NCI-H1694 (cell line): Measurements from ENCODE around the gene CETP.
A peak's percentile ranks its signal among the peaks of the same experiment; 100 is the strongest.
"Not testable (repeated sequence)": the region's sequence is repeated elsewhere in the genome, so short reads cannot be mapped to it uniquely, and the experiment has no call there.

Experiments used
- DNase-seq: peaks from one replicate; lab custom pipeline; 2025; lab: John Stamatoyannopoulos, UW

The CETP gene

DNA sequence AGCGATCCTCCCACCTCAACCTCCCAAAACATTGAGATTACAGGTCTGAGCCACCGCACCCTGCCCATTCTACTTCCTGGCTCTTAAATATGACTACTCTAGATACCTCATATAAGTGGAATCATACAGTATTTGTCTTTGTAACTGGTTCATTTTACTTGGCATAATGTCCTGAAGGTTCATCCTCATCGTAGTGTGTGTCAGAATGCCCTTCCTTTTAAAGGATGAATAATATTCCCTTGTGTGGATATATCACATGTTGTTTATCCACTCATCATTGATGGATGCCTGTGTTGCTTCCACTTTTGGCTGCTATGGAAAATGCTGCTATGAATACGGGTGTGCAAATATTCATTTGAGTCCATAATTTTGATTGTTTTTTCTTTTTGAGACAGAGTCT is 5.7 kb upstream of the CETP start:
- no peak for DNase-seq

DNA sequence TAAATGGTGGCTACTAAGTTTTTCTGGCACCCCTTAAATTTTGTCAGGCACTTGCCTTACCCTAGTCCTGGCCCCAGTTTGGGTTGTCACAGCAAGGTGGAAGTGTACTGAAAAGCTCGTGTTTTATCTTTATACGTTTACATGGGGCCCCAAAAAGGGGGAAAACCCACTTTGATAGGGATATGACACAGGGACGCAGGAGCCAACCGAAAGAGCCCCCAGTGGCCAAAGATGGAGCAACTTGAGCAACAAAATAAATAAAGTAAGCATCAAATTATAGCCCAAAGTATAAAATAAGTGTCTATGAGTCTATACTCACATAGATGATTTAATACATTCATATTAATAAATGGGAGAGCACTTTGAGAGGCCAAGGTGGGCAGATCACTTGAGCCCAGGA is 5.0 kb upstream of the CETP start:
- DNase-seq: no peak

DNA sequence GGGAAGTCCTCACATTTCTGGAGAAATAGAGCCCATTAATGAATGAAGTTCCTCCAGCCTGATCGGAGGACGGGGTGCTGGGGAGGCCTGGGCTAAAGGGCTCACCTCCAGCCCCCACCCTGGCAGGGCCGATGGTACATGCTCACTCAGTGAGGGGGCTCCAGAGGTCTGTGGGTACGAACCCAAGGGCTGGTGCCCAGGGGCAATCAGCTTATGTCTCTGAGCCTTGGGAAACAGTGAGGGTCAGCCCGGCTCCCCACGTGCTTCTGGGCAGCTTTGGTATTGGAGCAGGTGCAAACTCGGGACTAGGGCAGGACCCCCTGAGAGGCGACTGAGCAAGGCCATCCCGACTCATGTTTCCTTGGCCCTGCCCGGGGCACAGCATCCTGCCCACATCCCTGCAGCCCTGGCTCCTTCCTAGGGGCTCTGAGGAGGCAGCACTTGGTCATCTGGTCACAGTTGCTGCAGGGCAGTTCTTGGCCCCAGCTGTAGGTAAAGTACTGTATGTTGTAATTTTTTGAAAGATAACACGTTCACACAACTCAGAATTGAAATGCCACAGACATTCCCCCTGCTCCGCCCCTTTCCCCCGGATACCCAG is 969 bp upstream of the CETP start:
- no peak for DNase-seq

DNA sequence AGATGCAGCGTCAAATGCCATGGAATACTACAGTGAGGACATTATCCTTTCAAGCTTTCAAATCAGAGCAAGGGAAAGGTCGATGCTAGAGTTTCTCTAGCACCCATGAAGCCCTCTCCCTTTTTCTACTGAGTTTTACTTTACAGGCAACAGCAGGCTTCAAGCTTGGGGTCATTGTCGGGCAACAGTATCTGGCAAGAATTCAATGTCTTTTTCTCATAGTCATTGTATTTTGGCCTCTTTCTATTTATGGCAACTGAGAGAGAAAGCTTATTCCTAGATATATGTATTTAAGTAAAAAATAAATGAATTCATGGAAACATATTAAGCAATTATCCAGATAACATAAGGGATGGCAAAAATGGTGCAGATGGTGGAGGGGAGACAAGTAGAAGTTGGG is 364 bp upstream of the CETP start:
- DNase-seq: no peak

DNA sequence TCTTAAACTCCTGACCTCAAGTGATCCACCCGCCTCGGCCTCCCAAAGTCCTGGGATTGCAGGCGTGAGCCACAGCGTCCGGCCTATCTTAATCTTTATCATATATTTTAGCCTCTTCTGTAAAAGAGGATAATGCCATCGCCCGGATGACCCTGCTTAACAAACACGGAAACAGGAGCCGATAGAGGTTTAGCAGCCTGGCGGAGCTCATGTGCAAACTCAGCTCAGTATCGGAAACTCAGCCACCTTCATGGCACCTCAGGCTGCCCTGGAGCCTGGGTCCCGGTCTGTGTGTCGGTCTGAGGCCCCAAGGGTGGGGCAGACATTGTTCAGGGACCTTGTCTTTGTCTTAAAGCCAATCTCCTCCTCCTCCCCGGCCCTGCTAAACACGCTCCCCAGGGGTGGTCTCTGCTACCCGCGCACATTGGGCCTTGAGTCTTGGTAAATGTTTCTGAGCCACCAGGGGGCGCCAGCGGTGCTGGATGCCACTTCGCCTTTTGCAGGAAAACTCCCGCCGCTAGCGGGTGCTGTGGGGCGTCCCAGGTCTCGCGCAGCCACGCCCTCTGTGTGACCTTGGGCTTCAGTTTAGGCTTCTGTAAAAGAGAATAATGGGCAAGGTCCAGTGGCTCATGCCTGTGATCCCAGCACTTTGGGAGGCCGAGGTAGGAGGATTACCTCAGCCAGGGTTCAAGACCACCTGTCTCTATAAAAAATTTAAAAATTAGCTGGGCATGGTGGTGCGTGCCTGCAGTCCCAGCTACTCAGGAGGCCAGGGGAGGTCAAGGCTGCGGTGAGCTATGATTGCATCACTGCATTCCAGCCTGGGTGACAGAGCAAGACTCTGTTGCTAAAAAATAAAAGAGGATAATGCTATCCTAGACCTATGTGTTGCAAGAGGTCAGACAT is 2.7 kb downstream of the CETP start:
- peak; percentile 6 for DNase-seq

DNA sequence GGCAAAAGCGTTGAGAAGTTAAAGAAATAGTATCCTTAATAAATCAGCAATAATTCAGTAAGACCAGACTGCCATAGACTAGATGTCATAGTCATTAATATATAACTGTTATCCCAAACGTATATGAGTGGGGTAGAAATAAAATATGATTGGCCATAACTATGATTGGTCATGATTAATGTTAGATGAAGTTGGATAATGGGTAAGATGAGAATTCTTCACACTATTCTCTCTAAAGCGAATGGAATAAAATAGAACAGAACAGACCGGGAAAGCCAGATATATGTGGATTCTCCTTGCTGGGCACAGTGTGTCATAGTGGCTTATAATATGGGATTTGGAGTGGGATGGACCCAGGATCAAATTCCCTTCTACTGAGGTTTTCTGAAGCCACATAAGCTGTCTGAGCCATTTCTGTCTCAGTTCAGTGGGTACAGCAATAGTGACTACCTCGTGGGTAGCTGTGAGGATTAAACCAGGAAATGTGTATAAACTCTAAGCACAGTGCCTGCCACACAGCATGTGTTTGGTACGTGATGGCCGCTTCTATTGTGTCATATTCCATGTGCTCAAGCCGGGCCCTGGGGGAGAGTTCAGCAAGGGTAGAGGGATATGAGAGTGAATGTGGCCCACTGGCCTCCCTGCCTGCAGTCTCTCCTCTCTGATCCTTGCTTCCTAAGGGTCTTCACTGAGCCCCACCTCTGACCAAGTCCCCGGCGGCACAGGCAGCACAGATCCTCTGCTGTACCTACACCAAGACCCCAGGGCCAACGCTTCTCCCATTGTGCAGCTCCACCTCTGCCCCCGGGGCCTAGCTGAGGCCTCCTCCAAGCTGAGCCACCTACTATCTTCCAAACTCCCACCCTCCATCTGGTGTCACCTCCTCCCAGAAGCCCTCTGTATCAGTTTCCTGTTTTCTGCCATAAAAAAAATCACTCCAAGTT is 3.7 kb downstream of the CETP start:
- no peak for DNase-seq

DNA sequence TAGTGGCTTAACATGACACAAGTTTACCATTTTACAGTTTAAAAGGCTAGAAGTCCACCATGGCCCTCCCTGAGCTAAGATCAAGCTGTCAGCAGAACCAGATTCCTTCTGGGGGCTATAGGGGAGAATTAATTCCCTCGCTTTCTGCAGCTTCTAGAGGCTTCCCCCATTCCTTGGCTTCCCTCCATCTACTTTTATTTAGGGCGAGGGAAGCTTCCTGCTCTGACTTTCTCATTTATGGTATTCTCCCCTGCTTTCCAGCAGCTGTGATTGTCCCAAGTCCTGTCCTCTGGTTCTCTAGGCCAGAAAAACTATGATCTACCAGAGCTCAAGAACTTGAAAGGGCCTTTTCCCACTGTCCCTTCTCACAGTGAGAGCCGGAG is 4.3 kb downstream of the CETP start:
- DNase-seq: no peak

DNA sequence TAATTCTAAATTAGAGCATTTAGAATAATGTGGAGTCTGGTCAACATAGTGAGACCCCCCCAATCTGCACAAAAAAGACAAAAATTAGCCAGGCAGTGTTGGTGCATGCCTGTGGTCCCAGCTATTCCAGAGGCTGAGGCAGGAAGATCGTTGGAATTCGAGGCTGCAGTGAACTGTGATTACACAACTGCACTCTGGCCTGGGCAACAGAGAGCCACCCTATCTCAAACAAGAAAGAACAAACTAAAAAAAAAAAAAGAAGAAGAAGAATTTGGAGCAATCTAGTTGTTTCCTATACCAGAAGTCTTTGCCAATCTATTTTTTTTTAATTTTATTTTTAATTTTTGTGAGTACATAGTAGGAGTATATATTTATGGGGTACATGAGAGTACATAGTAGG is 6.0 kb downstream of the CETP start:
- DNase-seq: no peak

DNA sequence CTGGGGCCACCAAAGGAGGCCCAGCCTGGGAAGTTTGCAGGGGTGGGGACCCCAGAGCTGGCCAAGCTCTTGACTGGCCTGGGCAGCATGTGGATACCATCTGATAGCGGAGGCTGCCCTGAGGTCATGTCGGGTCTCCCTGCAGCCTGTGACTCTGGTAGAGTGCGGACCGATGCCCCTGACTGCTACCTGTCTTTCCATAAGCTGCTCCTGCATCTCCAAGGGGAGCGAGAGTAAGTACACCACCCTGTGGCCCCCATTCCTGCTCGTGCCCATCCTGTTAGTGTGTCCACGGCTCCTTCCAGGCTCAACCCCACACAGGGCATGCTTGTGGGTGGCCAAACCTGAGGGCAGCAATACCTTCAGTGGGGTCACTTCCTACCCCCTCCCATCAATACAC is 8.0 kb downstream of the CETP start:
- DNase-seq: no peak

DNA sequence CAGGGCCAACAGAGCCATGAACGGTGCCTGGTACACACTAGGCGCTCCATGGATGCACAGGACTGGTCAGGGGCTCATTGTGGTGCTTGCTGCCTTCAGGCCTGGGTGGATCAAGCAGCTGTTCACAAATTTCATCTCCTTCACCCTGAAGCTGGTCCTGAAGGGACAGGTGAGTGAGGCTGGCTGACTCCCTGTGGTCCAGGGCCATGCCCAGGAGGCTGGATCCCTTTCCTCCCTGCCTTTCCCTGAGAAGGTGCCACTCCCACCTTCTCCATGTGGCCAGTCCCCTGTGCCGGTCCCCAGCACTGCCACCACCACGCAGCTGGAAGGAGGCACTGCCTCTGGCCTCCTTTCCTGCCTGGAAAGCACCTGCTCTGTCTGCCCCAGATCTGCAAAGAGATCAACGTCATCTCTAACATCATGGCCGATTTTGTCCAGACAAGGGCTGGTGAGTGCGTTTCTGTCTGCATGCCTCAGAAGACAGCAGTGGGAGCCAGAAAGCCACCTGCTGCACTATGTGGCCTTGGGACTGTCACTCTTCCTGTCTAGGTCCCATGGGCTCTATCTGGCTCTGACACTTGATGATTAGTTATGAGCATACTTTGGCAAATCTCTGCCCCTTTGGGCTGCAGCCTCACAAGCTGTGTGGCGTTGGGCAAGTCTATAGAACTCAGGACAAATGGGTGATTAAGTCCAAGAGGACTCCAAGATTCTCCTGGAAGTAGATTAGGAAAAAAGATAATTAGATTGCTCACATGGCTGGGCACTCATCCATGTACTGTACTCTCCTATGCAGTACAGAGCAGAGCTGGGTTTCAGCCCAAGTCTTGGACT is 9.4 kb downstream of the CETP start:
- no peak for DNase-seq

DNA sequence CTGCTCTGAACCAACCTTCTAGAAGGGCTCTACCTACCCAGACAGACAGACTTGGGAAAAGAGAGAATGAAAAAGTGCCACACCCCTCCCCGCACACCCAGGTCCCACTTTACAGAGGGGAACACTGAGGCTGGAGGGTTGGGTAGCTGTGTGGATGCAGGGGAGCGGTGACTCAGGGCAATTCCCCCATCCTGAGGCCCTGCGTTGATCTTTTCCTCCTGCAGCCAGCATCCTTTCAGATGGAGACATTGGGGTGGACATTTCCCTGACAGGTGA is 10.0 kb downstream of the CETP start:
- no peak for DNase-seq

DNA sequence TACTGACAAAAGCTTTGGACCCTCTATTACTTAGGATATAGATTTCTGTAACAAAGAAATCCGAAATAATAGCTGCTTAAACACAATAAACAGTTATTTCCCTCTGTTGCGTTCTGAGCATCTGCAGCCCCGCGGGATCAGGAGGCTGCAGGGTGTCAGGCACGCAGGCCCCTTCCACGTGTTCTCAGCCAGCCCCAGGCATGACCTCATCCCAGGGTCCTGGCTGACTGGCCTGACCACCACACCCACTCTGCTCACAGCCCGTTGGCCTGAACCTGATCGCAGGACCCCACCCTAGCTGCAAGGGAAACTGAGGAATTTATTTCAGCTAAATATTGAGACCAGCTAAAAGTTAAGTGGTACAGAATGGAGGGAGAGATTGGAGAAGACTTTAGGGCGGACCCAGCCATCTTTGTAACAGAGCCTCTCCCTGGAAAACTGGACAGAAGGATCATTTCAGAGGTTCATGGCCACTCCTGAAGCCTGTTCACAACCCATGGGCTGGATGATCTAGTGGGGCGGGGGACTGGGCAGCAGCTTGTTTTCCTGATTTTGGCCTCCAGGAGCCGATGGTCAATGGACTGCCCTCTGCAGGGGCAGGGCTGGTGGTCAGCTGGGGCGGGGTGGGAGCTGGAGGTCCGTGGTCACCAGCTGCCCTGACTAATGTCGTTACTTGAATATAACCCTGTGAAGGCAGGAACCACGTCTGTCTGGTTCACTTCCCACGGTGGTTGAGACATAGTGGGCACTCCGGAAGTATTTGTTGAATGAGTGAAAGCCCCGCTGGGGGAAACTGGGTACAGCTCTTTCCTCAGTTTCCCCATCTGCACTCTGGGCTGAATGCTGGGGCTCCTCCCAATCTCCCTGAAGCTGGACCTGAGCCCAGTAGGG is 10.9 kb downstream of the CETP start:
- DNase-seq: no peak

DNA sequence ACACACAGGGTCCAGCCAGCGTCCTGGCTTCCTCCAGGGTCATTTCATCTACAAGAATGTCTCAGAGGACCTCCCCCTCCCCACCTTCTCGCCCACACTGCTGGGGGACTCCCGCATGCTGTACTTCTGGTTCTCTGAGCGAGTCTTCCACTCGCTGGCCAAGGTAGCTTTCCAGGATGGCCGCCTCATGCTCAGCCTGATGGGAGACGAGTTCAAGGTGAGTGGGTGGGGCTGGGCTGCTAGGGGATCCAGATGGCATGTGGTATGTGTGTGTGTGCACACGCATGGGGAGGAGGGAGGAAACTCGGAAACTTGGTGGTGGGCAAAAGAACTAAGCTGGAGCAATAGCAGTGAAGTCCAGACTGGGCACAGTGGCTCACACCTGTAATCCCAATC is 11.5 kb downstream of the CETP start:
- DNase-seq: no peak

DNA sequence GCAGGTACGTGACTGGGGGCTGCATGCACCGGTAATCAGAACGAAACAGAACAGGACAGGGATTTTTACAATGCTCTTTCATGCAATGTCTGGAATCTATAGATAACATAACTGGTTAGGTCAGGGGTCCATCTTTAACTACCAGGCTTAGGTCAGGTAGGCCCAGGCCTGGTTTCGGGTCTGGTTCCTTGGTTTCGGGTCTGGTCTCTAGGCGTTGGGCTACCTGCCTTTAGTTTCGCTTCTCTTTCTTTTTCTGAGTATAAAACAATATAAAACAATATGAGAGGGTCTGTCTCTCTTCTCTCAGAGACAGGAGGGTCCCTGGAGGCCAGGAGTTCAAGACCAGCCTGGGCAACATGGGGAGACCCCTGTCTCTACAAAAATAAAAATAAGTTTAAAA is 12.1 kb downstream of the CETP start:
- DNase-seq: not testable (repeated sequence)

DNA sequence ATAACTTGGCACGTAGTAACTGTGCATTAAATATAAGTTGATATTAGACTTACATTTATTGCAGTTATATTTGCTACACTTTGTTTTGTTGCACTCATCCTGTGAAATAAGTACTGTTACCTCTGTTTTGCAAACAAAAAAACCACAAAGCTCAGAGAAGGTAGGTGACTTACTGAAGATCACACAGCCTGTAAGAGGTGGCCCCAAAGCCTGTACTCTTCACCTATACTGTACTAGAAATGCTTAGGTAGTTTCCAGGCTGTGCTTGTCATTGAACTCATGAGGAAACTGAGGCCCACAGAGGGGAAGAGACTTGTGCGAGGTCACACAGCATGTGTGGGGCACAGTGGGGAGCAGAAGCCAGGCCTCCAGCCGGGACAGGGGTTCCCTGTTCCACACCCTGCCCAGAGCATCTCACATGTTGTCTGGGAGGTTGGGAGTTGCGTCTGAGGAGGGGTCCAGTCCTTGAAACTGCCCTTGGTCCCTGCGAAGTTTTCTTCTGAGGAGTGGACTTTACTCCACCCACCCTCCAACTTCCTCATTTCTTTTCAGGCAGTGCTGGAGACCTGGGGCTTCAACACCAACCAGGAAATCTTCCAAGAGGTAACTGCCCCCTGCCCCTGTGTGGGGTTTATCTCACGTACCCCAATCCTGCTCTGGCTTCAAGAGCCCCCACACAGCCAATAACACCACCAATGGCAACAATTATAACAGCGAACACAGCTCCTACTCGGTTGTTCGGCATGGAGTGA is 13.0 kb downstream of the CETP start:
- no peak for DNase-seq

DNA sequence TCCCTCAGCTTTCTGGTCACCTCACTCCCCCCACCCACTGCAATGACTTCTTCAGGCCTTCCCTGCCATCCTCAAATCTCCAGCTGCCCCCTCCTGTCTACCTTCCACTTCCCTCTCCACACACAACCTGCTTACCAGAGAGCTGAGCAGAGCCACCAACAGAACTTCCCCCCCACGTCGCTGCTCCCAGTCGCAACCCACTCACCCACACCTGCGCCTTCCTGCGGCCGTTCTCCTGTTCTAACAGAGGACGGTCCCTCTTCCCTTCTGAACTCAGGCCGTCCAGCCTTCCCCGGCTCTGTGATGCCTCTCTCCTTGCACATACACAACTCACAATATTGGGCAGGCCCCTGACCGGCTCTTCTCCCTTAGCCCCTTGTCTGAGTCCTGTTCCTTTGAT is 14.0 kb downstream of the CETP start:
- no peak for DNase-seq

DNA sequence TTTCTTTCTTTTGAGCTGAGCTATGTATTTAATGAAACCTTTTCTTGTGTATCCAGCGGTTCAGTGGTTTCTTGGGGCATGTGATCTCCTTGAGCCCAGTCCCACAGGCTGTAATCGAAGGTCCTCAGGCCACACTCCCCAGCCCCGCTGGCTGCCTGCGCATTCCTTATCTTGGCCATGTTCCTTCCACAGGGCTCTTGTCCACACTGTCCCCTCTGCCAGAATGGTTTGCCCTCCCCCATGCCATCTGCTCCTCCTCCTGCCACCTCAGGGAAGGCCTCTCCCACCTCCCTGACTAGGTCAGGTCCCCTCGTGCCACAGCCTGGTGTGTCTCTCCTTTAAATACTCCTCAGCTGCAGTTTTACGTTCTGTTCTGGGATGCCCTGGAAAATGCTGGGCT is 15.5 kb downstream of the CETP start:
- DNase-seq: no peak

DNA sequence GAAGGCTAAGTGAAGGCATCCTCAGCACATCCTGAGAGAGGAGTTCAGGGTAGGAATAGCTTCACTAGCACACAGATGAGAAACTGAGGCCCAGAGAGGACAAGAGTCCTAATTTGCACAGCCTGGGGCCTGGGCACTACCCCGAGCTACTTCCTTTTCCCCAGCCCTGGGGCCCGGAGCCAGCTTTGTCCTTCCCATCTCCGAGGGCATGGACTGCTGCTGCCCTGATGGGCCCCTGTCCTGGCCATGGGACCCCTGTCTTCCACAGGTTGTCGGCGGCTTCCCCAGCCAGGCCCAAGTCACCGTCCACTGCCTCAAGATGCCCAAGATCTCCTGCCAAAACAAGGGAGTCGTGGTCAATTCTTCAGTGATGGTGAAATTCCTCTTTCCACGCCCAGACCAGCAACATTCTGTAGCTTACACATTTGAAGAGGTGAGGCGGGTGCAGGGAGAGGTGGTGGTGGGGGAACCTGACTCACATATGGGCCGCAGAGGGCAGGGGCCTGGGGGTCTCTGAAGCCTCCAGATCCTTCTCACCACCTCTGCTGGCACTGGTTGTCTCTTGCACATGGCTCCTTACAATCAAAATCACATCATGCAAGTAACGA is 16.2 kb downstream of the CETP start:
- DNase-seq: no peak

DNA sequence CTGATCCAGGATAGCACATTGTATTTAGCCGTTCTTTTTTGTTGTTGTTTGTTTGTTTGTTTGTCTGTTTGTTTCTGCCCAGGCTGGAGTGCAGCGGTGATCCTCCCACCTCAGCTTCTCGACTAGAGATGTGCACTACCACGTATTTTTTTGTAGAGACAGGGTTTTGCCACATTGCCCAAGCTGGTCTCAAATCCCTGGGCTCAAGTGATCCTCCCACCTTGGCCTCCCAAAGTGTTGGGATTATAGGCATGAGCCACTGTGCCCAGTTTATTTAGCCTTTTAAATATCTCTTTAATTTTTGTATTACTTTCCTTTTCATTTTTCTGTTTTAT is 18.4 kb downstream of the CETP start:
- DNase-seq: no peak
